K562 (cell line): ENCODE measurements around the gene PTPRB. TPM values are rescaled to one million over a fixed set of nuclear protein-coding genes. Genes with fewer than 3 reads are reported as not detected.

Source experiments
- ATAC-seq: fragments of 200-7000 bp; cut with Tn5 transposase; 3 replicates; pipeline ENCODE4 v1.9.1; 2020; ENCODE audit warnings: moderate library complexity
- BruUV-seq: library from RNA; stranded (reverse); fragments of 400-500 nt; replicated peaks from 2 replicates; lab custom pipeline; 2021; lab: Mats Ljungman, UMichigan
- CTCF ChIA-PET: fragments of 300-600 bp; formaldehyde crosslinking; extraction: SDS; loops from one replicate; lab custom pipeline; 2021; ENCODE audit warnings: low intra/inter-chr PET ratio; lab: Yijun Ruan, JAX
- POLR2A ChIA-PET: fragments of 300-600, 350-650 bp; sonication (Branson Sonifier 250); formaldehyde crosslinking; extraction: SDS; loops from one replicate; lab custom pipeline; 2021; ENCODE audit warnings: antibody characterized with exemption, inconsistent platforms; lab: Yijun Ruan, JAX
- DNase-seq, 4 experiments: peaks; one replicate each; pipeline versions ENCODE4 v3.0.0 to v3.0.0-alpha.2; 2011 to 2018; ENCODE audit warnings: low spot score in 3 of 4, mixed read lengths in 3 of 4; ENCODE audit errors: extremely low read depth in 1 of 4
- FAIRE-seq: peaks from 2 replicates; lab custom pipeline; 2011; peaks lifted over from hg19 to GRCh38; lab: Jason Lieb, UNC
- H2AFZ ChIP-seq: 2 replicates; pipeline ENCODE4 v1.6.0; 2011; ENCODE audit warnings: low read depth, low read length, control low read depth, inconsistent platforms
- H3K27ac ChIP-seq: fragments of 200-600 bp; 3 replicates; pipeline ENCODE4 v1.8.0; 2011; ENCODE audit warnings: low read depth, mild to moderate bottlenecking, control low read depth, inconsistent platforms, low read length, moderate library complexity, mixed read lengths; ENCODE audit errors: extremely low read depth
- H3K27me3 ChIP-seq, 2 experiments: fragments of 300-600 bp in 1 of 2; 2 replicates in 1 of 2; 3 replicates in 1 of 2; pipeline versions ENCODE4 v1.6.0 to v1.8.0; 2011; ENCODE audit warnings: inconsistent platforms in 2 of 2, low read length in 2 of 2, mild to moderate bottlenecking in 1 of 2, mixed read lengths in 1 of 2, moderate library complexity in 1 of 2; ENCODE audit not compliant: control insufficient read depth in 2 of 2, insufficient read depth in 2 of 2
- H3K36me3 ChIP-seq: fragments of 300-600 bp; 3 replicates; pipeline ENCODE4 v1.8.0; 2011; ENCODE audit warnings: mild to moderate bottlenecking, low read length, inconsistent platforms; ENCODE audit not compliant: control insufficient read depth, insufficient read depth
- H3K4me1 ChIP-seq, 2 experiments: fragments of 200-600 bp in 1 of 2; replicated peaks in 1 of 2; 2 replicates in 1 of 2; 3 replicates in 1 of 2; pipeline versions ENCODE4 v1.5.1 to v1.8.0; 2011; ENCODE audit warnings: inconsistent platforms in 2 of 2, low read length in 2 of 2, mild to moderate bottlenecking in 1 of 2, mixed read lengths in 1 of 2, moderate library complexity in 1 of 2; ENCODE audit not compliant: control insufficient read depth in 2 of 2, insufficient read depth in 2 of 2
- H3K4me2 ChIP-seq: 2 replicates; pipeline ENCODE4 v1.6.1; 2011; ENCODE audit warnings: low read length, control low read depth, inconsistent platforms, mixed read lengths; ENCODE audit not compliant: insufficient read depth
- H3K4me3 ChIP-seq: fragments of 200-600 bp; sonication (generic), shearing (Covaris generic); 2 replicates; pipeline ENCODE4 v1.5.1; 2016; ENCODE audit warnings: control low read depth, inconsistent platforms
- H3K79me2 ChIP-seq: fragments of 200-600 bp; 3 replicates; pipeline ENCODE4 v1.8.0; 2011; ENCODE audit warnings: low read length, inconsistent platforms; ENCODE audit not compliant: control insufficient read depth, insufficient read depth
- H3K9ac ChIP-seq, 2 experiments: 2 replicates each; pipeline versions ENCODE4 v1.6.0 to v1.6.1; 2011; ENCODE audit warnings: low read depth in 2 of 2, low read length in 2 of 2, control low read depth in 1 of 2, inconsistent platforms in 1 of 2, mild to moderate bottlenecking in 1 of 2, mixed read lengths in 1 of 2; ENCODE audit not compliant: insufficient read depth in 1 of 2
- H3K9me1 ChIP-seq: one replicate; pipeline ENCODE4 v1.6.0; 2011; ENCODE audit warnings: inconsistent platforms, mild to moderate bottlenecking, low read length, moderate library complexity; ENCODE audit not compliant: control insufficient read depth, insufficient read depth
- H3K9me3 ChIP-seq: replicated peaks from 2 replicates; pipeline ENCODE4 v1.5.1; 2011; ENCODE audit warnings: low read depth, low read length, inconsistent platforms; ENCODE audit not compliant: control insufficient read depth, insufficient read depth
- H4K20me1 ChIP-seq: replicated peaks from 2 replicates; pipeline ENCODE4 v1.6.1; 2011; ENCODE audit warnings: low read length, inconsistent platforms, mixed read lengths; ENCODE audit not compliant: control insufficient read depth, insufficient read depth
- DACH1 ChIP-seq: fragments of 450-650 bp; IDR thresholded peaks from 2 replicates; pipeline ENCODE4 v1.6.1; 2018; ENCODE audit not compliant: partially characterized antibody
- FOXA3 ChIP-seq, 2 experiments: fragments of 450-650 bp in 1 of 2; sonication (generic) in 1 of 2; formaldehyde crosslinking; IDR thresholded peaks in 1 of 2; conservative IDR thresholded peaks in 1 of 2; 2 replicates each; pipeline versions ENCODE4 v1.4.0 to v1.8.0; 2020 to 2022; ENCODE audit warnings: mild to moderate bottlenecking in 2 of 2, missing genetic modification reagents in 1 of 2
- GATA2 ChIP-seq: sonication (generic); formaldehyde crosslinking; IDR thresholded peaks from 2 replicates; pipeline ENCODE4 v1.4.0; 2020; ENCODE audit warnings: mild to moderate bottlenecking, missing genetic modification reagents
- GATAD2B ChIP-seq: fragments of 450-650 bp; IDR thresholded peaks from 2 replicates; pipeline ENCODE4 v1.6.1; 2017; ENCODE audit warnings: mild to moderate bottlenecking, borderline replicate concordance
- KLF16 ChIP-seq: IDR thresholded peaks from 2 replicates; pipeline ENCODE4 v1.6.1; 2016; ENCODE audit warnings: antibody characterized with exemption
- MTA2 ChIP-seq: fragments of 450-650 bp; IDR thresholded peaks from 2 replicates; pipeline ENCODE4 v1.6.1; 2016; ENCODE audit warnings: low read depth
- SMARCB1 ChIP-seq: IDR thresholded peaks from 2 replicates; pipeline ENCODE4 v1.6.1; 2011; ENCODE audit warnings: improper control_type of control experiment, low read depth; ENCODE audit not compliant: insufficient read length
- ZBTB7A ChIP-seq: IDR thresholded peaks from 2 replicates; pipeline ENCODE4 v1.6.1; 2011; ENCODE audit warnings: low read depth, mild to moderate bottlenecking, low read length, moderate library complexity, borderline replicate concordance; ENCODE audit not compliant: control insufficient read depth
- WGBS: fragments of 100-300 bp; shearing (Covaris generic); methylation state at CpG from one replicate; pipeline ENCODE4 v1.1.6; 2016; ENCODE audit warnings: low coverage, mixed read lengths; ENCODE audit not compliant: insufficient coverage; ENCODE audit errors: missing lambda C conversion rate; 5-methylcytosine and 5-hydroxymethylcytosine counted together
- in situ Hi-C: fragments of 300-500 bp; cut with MboI; formaldehyde crosslinking; loops from 4 replicates; pipeline ENCODE4 v1.15.0; 2018; ENCODE audit warnings: inconsistent platforms, mixed read lengths
- intact Hi-C: fragments of 100-400 bp; cut with micrococcal nuclease; formaldehyde crosslinking; loops from 2 replicates; pipeline ENCODE4 v1.14.2; 2022
- polyA plus RNA-seq, 8 experiments: library from polyadenylated mRNA; depleted of rRNA in 4 of 8; stranded (reverse) in 5 of 8; unstranded in 3 of 8; fragments of >200 nt; fragmentation: Nextera tagmentation in 2 of 8; fragmentation: Illumina TruSeq in 1 of 8; extraction: Ambion mirVana in 2 of 8; extraction: Trizol in 1 of 8; gene quantifications; 2 replicates each; pipeline versions ENCODE4 v1.2.1 to v1.2.3, GENCODE V29; 2011 to 2014; ENCODE audit warnings: inconsistent platforms in 1 of 8, missing spikeins in 1 of 8
- total RNA-seq, 7 experiments: library from RNA; depleted of rRNA in 6 of 7; stranded (reverse); fragments of >200 nt in 6 of 7; fragmentation: Illumina TruSeq in 2 of 7; extraction: Trizol in 2 of 7; gene quantifications; 2 replicates each; pipeline versions ENCODE4 v1.2.1 to v1.2.3, GENCODE V29; 2011 to 2021; ENCODE audit warnings: low replicate concordance in 1 of 7

PTPRB gene
- total and polyA plus RNA-seq, 9 of the 15 experiments (the other 6 are each of a cell fraction or from before 2014, with no cell fraction given) = 0.46 to 5.9 (median 3.1) TPM

DNA sequence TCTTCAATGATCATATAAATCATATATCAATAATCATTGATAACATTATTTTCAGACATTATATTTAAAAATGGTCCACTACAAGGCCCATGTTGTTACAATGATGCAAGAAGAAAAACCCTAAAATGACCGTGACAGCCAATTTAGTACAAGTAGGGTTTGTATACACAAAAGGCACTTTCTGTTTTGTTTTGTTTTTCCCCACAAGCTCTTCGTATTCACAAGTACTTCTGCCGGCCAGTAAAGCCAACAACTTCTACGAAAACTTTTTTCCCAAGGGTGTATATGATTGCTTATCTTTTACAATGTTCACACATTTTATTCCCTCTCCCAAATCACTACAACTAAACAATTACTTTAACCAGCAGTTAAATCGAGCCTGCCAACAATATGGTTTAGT, 9.6 kb downstream of the PTPRB start:
- H3K36me3 ChIP-seq = no peaks in the 10 kb centered on the region
- H3K27me3 ChIP-seq = no peaks in the 10 kb centered on the region
- no peaks in the 10 kb centered on the region for H3K9me1 ChIP-seq
- no TSS peak for BruUV-seq
- no peak overlapping the region for H3K4me2 ChIP-seq
- H3K27ac ChIP-seq = no peak overlapping the region
- in situ Hi-C loops = no loop called here
- no peaks in the 10 kb centered on the region for H3K79me2 ChIP-seq
- 61% methylated on average over 5 of the region's 5 CpGs for WGBS
- H3K9me3 ChIP-seq = no peaks in the 10 kb centered on the region
- POLR2A ChIA-PET = interaction anchor here (0.6 kb wide), 1 partner anchor 67 kb away, joined by 3 read pairs; no protein-coding TSS in a partner anchor
- no peak overlapping the region for H2AFZ ChIP-seq
- H4K20me1 ChIP-seq = no peaks in the 10 kb centered on the region
- FAIRE-seq (no peak), ATAC-seq (no peak), DNase-seq (no peak)
- H3K4me3 ChIP-seq = no peak overlapping the region
- no peak for TF ChIP-seq MTA2
- CTCF ChIA-PET = no interaction called here
- H3K4me1 ChIP-seq = no peaks in the 10 kb centered on the region
- no peak overlapping the region for H3K9ac ChIP-seq
- intact Hi-C loops = no loop called here

DNA sequence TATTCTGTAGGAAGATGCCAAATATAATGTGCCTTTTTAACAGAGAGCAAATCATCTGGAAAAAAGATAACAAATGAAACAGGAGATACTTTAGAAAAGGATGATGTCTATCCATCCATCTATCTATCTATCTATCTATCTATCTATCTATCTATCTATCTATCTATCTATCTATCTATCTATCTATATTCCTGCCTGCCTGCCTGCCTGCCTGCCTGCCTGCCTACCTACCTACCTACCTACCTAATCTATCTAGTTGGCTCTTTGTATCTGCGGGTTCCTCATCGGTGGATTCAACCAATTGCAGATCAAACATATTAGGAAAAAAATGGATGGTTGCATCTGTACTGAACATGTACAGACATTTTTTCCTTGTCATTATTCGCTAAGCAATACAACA, 11.0 kb downstream of the PTPRB start:
- DNase-seq = no peak
- no peak for ATAC-seq
- H3K9me1 ChIP-seq = no peaks in the 10 kb centered on the region
- no peak overlapping the region for H3K4me3 ChIP-seq
- WGBS = 65% methylated on average over 3 of the region's 3 CpGs
- BruUV-seq = no TSS peak
- no peak overlapping the region for H2AFZ ChIP-seq
- H3K27me3 ChIP-seq = no peaks in the 10 kb centered on the region
- H3K4me2 ChIP-seq = no peak overlapping the region
- TF ChIP-seq SMARCB1 = no peak
- TF ChIP-seq KLF16 = no peak
- TF ChIP-seq FOXA3 (CRISPR knock-in tag; conservative IDR thresholded peaks at IDR 0.05 in 1 of 2, IDR thresholded peaks at IDR 0.05 in 1 of 2) = no peak
- peak; percentile 23; the same call in 1 of the 2 replicates for TF ChIP-seq GATAD2B
- peak; percentile 63 for TF ChIP-seq GATA2 (CRISPR knock-in tag)
- no peak for TF ChIP-seq ZBTB7A
- TF ChIP-seq DACH1 = peak; percentile 95
- H3K9me3 ChIP-seq = no peaks in the 10 kb centered on the region
- no peak overlapping the region for H3K9ac ChIP-seq
- peaks cover 4% of the 10 kb centered on the region; the same call in 1 of the 3 replicates for H3K36me3 ChIP-seq
- H3K4me1 ChIP-seq = no peaks in the 10 kb centered on the region
- no peaks in the 10 kb centered on the region for H3K79me2 ChIP-seq
- H4K20me1 ChIP-seq = no peaks in the 10 kb centered on the region
- POLR2A ChIA-PET = no interaction called here
- intact Hi-C loops = no loop called here
- CTCF ChIA-PET = no interaction called here
- in situ Hi-C loops = no loop called here
- FAIRE-seq = no peak
- no peak overlapping the region for H3K27ac ChIP-seq
